Sigmoid colon (tissue), 7 donors: ENCODE measurements around the gene TM7SF3. TPM values are rescaled to one million over a fixed set of nuclear protein-coding genes. Genes with fewer than 3 reads are reported as not detected.

Source experiments
- DNase-seq: peaks from one replicate; pipeline ENCODE4 v3.0.0-alpha.2; 2019
- H3K27ac ChIP-seq, 4 donors: fragments of 200-600 bp; sonication (generic); one replicate each; pipeline ENCODE4 v1.5.1; 2016 to 2019; ENCODE audit warnings: mild to moderate bottlenecking in 1 of 4
- H3K27me3 ChIP-seq, 3 donors: fragments of 200-600 bp; sonication (generic); one replicate each; pipeline ENCODE4 v1.5.1; 2019; ENCODE audit warnings: mild to moderate bottlenecking in 1 of 3
- H3K36me3 ChIP-seq, 4 donors: fragments of 200-600 bp; sonication (generic); one replicate each; pipeline ENCODE4 v1.5.1; 2016 to 2019
- H3K4me1 ChIP-seq, 4 donors: fragments of 200-600 bp; sonication (generic); one replicate each; pipeline ENCODE4 v1.5.1; 2017 to 2019
- H3K4me3 ChIP-seq, 4 donors: fragments of 200-600 bp; sonication (generic); one replicate each; pipeline ENCODE4 v1.5.1; 2017 to 2019; ENCODE audit warnings: mild to moderate bottlenecking in 2 of 4, moderate library complexity in 1 of 4
- H3K9me3 ChIP-seq, 4 donors: fragments of 200-600 bp in 3 of 4; sonication (generic) in 3 of 4; one replicate each; pipeline versions ENCODE4 v1.5.1 to v1.6.1; 2013 to 2019
- CTCF ChIP-seq, 4 experiments: fragments of 450-650 bp in 3 of 4; fragments of 200-600 bp in 1 of 4; IDR thresholded peaks; one replicate each; pipeline ENCODE4 v1.5.1; 2016 to 2019; ENCODE audit warnings: antibody characterized with exemption in 4 of 4, mild to moderate bottlenecking in 3 of 4, moderate library complexity in 2 of 4
- EP300 ChIP-seq, 4 donors: sonication (generic); formaldehyde crosslinking; IDR thresholded peaks; one replicate each; pipeline ENCODE4 v1.6.1; 2017; ENCODE audit warnings: antibody characterized with exemption in 4 of 4
- POLR2A ChIP-seq, 2 donors: fragments of 450-650 bp; IDR thresholded peaks; one replicate each; pipeline ENCODE4 v1.6.1; 2016; ENCODE audit warnings: antibody characterized with exemption in 2 of 2, mild to moderate bottlenecking in 2 of 2, moderate library complexity in 2 of 2
- POLR2AphosphoS5 ChIP-seq, 4 donors: sonication (generic); formaldehyde crosslinking; IDR thresholded peaks; one replicate each; pipeline ENCODE4 v1.6.1; 2017; ENCODE audit warnings: antibody characterized with exemption in 4 of 4
- WGBS, 2 donors: extraction: QIAGEN DNeasy Blood & Tissue Kit; methylation state at CpG; one replicate each; pipeline ENCODE4 v1.1.7; 2013; 5-methylcytosine and 5-hydroxymethylcytosine counted together
- intact Hi-C: fragments of 100-400 bp; cut with DNase I; formaldehyde crosslinking; loops from one replicate; pipeline ENCODE4 v1.15.1; 2023
- polyA plus RNA-seq, 3 donors: library from polyadenylated mRNA; stranded (reverse); fragments of 200-250 nt; gene quantifications; one replicate each; pipeline ENCODE4 v1.2.3, GENCODE V29; 2013
- total RNA-seq, 4 donors: library from RNA; depleted of rRNA; stranded (reverse); fragments of >200 nt; gene quantifications; one replicate each; pipeline ENCODE4 v1.1.0, GENCODE V29; 2016
- donor health status: healthy with polysubstance abuse.
- donor health status: Bipolar disorder and iron deficiency.
- donor health status: healthy.

The TM7SF3 gene
- total and polyA plus RNA-seq, 7 donors, result 9.2 to 56.9 (median 38.4) TPM

GRCh38 chr12:27006797-27007467 is 7.3 kb downstream of the TM7SF3 start:
- H3K9me3 ChIP-seq, result no peaks in the 10 kb centered on the region
- H3K27me3 ChIP-seq, result no peaks in the 10 kb centered on the region
- H3K4me3 ChIP-seq, result no peak overlapping the region
- DNase-seq, result no peak
- intact Hi-C loops, result no loop called here
- peaks cover 0 to 21% (median 8%) of the 10 kb centered on the region in 4 donors for H3K4me1 ChIP-seq
- 32 to 76% methylated on average over 2 of the region's 2 CpGs for WGBS, 2 donors
- H3K27ac ChIP-seq, result no peak overlapping the region
- TF ChIP-seq POLR2A (IDR thresholded peaks at IDR 0.05), result no peak
- no peak for TF ChIP-seq POLR2AphosphoS5 (IDR thresholded peaks at IDR 0.05)
- TF ChIP-seq EP300 (IDR thresholded peaks at IDR 0.05), result no peak
- no peak for TF ChIP-seq CTCF (IDR thresholded peaks at IDR 0.05)
- H3K36me3 ChIP-seq, result no peaks in the 10 kb centered on the region

- Histone ChIP-seq H3K4me3 (no peak overlapping the region), H3K27ac (no peak overlapping the region), H3K36me3 (no peaks in the 10 kb centered on the region), H3K9me3 (no peaks in the 10 kb centered on the region), H3K4me1 (peaks cover 0 to 11% (median 3%) of the 10 kb centered on the region in 4 donors), H3K27me3 (no peaks in the 10 kb centered on the region)
- WGBS, 2 donors, result 94 to 100% methylated on average over 2 of the region's 2 CpGs
- intact Hi-C loops, result no loop called here
- TF ChIP-seq POLR2AphosphoS5 (IDR thresholded peaks at IDR 0.05) (no peak), CTCF (IDR thresholded peaks at IDR 0.05) (no peak), POLR2A (IDR thresholded peaks at IDR 0.05) (no peak)
- no peak for DNase-seq
Measured at GRCh38 chr12:27005495-27005894, 8.7 kb downstream of the TM7SF3 start.

GRCh38 chr12:27003421-27004381 is 10.5 kb downstream of the TM7SF3 start:
- Histone ChIP-seq H3K4me1 (peaks cover 0 to 11% (median 3%) of the 10 kb centered on the region in 4 donors), H3K27ac (no peak overlapping the region), H3K4me3 (no peak overlapping the region), H3K9me3 (no peaks in the 10 kb centered on the region), H3K27me3 (no peaks in the 10 kb centered on the region), H3K36me3 (peaks cover 0 to 4% (median 1%) of the 10 kb centered on the region in 4 donors)
- WGBS, 2 donors, result 82 to 83% methylated on average over 6 of the region's 6 CpGs
- DNase-seq, result no peak
- intact Hi-C loops, result no loop called here
- no peak for TF ChIP-seq POLR2A (IDR thresholded peaks at IDR 0.05)
- no peak for TF ChIP-seq CTCF (IDR thresholded peaks at IDR 0.05)
- no peak for TF ChIP-seq POLR2AphosphoS5 (IDR thresholded peaks at IDR 0.05)
- no peak for TF ChIP-seq EP300 (IDR thresholded peaks at IDR 0.05)

- WGBS, 2 donors, result 93 to 98% methylated on average over 5 of the region's 5 CpGs
- Histone ChIP-seq H3K4me1 (peaks cover 0 to 7% (median 3%) of the 10 kb centered on the region in 4 donors), H3K9me3 (no peaks in the 10 kb centered on the region), H3K27ac (no peak overlapping the region), H3K4me3 (no peak overlapping the region), H3K27me3 (no peaks in the 10 kb centered on the region), H3K36me3 (peaks cover 0 to 12% (median 2%) of the 10 kb centered on the region in 4 donors)
- intact Hi-C loops, result no loop called here
- DNase-seq, result no peak
- TF ChIP-seq EP300 (IDR thresholded peaks at IDR 0.05), result no peak
- no peak for TF ChIP-seq POLR2A (IDR thresholded peaks at IDR 0.05)
- TF ChIP-seq POLR2AphosphoS5 (IDR thresholded peaks at IDR 0.05), result no peak
- TF ChIP-seq CTCF (IDR thresholded peaks at IDR 0.05), result no peak
Measured at GRCh38 chr12:27002141-27002540, 12.0 kb downstream of the TM7SF3 start.
